Neuron (in vitro differentiated cells): ENCODE data around the gene PUDP.

Source experiments
- H2AFZ ChIP-seq: one replicate; pipeline ENCODE4 v1.6.1; 2013; ENCODE audit warnings: low read depth, mild to moderate bottlenecking, inconsistent platforms, low read length, moderate library complexity
- H3K27me3 ChIP-seq: one replicate; pipeline ENCODE4 v1.6.1; 2013; ENCODE audit warnings: low read length; ENCODE audit not compliant: insufficient read depth
- H3K36me3 ChIP-seq: one replicate; pipeline ENCODE4 v1.6.1; 2013; ENCODE audit warnings: low read length; ENCODE audit not compliant: insufficient read depth
- H3K4me1 ChIP-seq: one replicate; pipeline ENCODE4 v1.6.1; 2013; ENCODE audit warnings: low read length; ENCODE audit not compliant: insufficient read depth
- H3K4me3 ChIP-seq: 2 replicates; pipeline ENCODE4 v1.5.1; 2013; ENCODE audit warnings: mild to moderate bottlenecking, low read length, moderate library complexity
- H3K9me3 ChIP-seq: one replicate; pipeline ENCODE4 v1.6.1; 2013; ENCODE audit warnings: low read length

PUDP gene

DNA sequence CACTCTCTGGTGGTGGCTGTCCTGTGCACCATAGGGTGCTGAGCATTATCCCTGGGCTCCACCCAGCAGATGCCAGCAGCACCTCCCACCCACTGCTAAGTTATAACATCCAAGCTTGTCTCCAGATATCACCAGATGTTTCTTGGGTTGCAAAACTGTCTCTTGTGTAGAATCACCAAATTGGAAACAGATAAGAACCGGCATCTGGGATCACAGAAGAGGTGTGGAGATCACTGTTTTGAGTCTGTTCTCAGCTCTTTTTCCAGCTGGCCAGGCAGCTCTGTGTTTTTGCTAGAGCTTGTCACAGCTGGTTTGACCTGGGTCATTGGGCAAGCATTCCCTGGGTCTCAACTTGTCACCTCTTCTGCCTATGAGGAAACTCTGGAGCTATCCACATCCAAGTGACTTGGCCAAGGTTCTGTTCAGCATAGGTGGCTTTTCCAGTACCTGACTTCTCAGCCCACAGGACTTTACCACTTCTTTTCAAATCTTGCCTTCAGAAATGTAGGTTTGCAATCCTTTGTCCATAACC lies 15.3 kb upstream of the PUDP start:
- Histone ChIP-seq H3K27me3 (no peaks in the 10 kb centered on the region), H3K9me3 (no peaks in the 10 kb centered on the region), H2AFZ (no peak overlapping the region), H3K4me1 (peaks cover 2% of the 10 kb centered on the region), H3K4me3 (no peak overlapping the region), H3K36me3 (no peaks in the 10 kb centered on the region)

- Histone ChIP-seq H3K36me3 (no peaks in the 10 kb centered on the region), H3K4me1 (peaks cover 2% of the 10 kb centered on the region), H3K4me3 (no peak overlapping the region), H3K9me3 (no peaks in the 10 kb centered on the region), H3K27me3 (no peaks in the 10 kb centered on the region), H2AFZ (no peak overlapping the region)
Observed at GRCh38 chrX:7159149-7159861, 11.4 kb upstream of the PUDP start.

DNA sequence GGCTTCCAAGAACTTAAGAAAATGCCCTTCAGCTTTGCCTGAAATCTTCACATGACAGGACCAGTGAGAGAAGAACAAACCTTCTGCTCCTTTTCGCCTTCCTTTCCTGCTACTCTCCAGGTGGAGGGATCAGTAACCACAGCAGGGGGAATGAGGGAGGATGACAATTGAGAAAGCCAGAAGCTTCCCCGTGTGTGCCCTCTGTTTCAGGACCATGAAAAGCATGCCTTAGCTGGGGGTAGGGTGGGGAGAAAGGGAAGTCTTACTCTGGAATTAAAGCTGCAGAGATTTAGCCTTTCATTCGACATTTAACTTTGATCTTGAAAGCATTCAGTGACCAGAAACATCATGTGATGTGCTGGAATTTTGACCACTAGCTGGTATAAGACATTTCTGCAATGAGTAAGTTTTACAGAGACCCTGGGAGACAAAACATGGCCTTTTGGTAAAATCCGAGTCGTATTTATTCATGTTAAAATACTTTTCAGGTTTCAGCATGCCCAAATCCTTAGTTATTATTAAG lies 10.6 kb upstream of the PUDP start:
- Histone ChIP-seq H3K36me3 (no peaks in the 10 kb centered on the region), H3K4me1 (peaks cover 9% of the 10 kb centered on the region), H3K27me3 (no peaks in the 10 kb centered on the region), H3K9me3 (no peaks in the 10 kb centered on the region), H2AFZ (no peak overlapping the region), H3K4me3 (no peak overlapping the region)

DNA sequence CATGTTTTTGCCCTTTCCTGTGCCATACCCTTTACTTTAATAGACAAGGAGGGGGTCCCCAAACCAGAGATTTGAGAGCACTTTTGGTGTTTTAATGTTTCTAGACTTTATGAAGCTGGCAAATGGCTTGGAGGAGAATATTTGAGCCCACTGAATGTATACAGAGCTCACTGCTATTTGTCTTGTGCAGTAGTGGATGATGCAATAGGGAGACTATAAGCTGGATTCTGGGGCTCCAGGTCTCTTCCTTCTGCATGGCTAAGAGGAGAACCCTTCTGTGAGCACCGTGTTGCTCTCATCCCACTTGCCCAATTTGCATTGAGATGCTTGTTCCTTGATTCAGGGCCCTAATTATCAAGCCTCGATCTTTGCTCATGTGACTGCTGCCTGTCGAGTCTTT lies 8.9 kb upstream of the PUDP start:
- H3K9me3 ChIP-seq, result no peaks in the 10 kb centered on the region
- H3K4me3 ChIP-seq, result no peak overlapping the region
- no peaks in the 10 kb centered on the region for H3K36me3 ChIP-seq
- peaks cover 9% of the 10 kb centered on the region for H3K4me1 ChIP-seq
- no peak overlapping the region for H2AFZ ChIP-seq
- H3K27me3 ChIP-seq, result no peaks in the 10 kb centered on the region

DNA sequence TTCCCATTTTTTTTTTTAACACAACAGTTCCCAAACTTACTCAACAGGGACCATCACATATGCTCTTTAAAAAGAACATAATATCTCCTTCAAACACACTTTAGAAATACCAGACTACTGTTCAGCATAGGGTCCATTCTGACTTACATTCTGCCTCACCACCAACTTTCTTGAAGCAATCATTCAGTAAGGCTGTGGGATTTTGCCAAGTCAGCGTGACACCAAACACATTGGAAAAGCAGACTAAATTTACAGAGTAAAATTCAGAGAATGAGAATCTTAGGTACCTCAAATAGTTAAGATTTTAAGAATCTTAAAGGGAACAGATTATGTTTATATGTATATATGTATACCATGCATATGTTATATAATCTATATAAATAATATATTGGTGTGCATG lies 7.2 kb upstream of the PUDP start:
- no peaks in the 10 kb centered on the region for H3K27me3 ChIP-seq
- no peak overlapping the region for H2AFZ ChIP-seq
- H3K9me3 ChIP-seq, result no peaks in the 10 kb centered on the region
- H3K36me3 ChIP-seq, result no peaks in the 10 kb centered on the region
- peaks cover 9% of the 10 kb centered on the region for H3K4me1 ChIP-seq
- H3K4me3 ChIP-seq, result no peak overlapping the region

DNA sequence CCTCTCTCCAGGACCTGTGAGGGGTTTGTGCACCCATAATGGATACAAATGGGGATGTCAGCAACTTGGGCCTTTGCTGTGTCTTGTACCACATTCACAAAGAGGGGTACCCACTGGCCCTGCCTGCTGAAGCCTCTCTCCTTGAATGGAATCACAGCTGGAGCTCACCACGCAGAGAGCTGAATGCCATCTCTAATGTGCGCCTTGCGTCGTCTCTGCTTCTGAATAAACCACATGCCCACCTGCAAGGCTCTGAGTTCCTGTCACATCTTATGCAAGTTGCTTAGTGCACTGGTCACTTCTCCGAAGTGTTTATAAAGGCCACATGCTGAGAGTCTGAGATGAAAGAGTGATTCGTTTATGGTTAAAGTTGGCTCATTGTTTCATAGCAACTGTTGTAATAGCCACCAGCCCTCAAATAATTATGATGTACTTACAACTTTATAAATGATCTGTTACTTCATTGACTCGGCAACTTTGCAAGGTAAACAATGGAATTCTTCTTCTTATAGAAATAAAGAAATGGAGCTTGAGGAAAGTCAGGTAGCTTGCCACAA lies 6.2 kb upstream of the PUDP start:
- Histone ChIP-seq H3K4me3 (no peak overlapping the region), H3K36me3 (no peaks in the 10 kb centered on the region), H3K9me3 (no peaks in the 10 kb centered on the region), H3K27me3 (no peaks in the 10 kb centered on the region), H2AFZ (no peak overlapping the region), H3K4me1 (peaks cover 8% of the 10 kb centered on the region)

GRCh38 chrX:7153231-7153630 lies 5.3 kb upstream of the PUDP start:
- Histone ChIP-seq H3K4me3 (no peak overlapping the region), H3K36me3 (no peaks in the 10 kb centered on the region), H3K27me3 (no peaks in the 10 kb centered on the region), H3K9me3 (no peaks in the 10 kb centered on the region), H2AFZ (no peak overlapping the region), H3K4me1 (peaks cover 7% of the 10 kb centered on the region)

- H3K4me1 ChIP-seq, result peaks cover 7% of the 10 kb centered on the region
- no peak overlapping the region for H3K4me3 ChIP-seq
- no peaks in the 10 kb centered on the region for H3K36me3 ChIP-seq
- no peaks in the 10 kb centered on the region for H3K27me3 ChIP-seq
- no peak overlapping the region for H2AFZ ChIP-seq
- H3K9me3 ChIP-seq, result no peaks in the 10 kb centered on the region
Observed at GRCh38 chrX:7149411-7149810, 1.5 kb upstream of the PUDP start.

DNA sequence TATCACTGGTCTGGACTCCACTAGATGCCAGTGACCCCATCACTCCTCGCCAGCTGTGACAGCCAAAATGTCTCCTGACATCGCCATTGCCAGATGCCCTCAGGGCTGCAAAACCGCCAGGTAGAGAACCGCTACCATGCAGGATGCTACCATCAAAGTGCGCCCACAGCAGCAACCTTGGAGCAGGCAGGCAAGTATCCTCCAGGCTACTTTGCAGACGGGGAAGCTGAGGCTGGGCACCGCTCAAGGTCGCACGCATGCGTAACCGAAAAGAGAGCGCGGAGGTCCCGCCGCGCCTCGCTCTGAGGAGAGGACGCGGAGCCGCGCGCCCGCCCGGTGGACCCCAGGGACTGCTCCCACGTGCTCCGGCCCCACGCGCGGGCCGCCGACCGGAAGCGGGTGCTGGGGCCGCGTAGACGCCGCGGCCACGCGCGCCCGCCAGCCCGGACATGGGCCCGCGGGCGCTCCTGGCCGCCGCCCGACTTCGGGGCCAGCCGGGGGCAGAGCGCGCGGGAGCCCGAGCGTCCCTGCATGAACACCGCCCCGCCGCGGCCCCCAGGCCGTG lies 458 bp downstream of the PUDP start, which contains the start of gene STS:
STS (plus strand) TSS at position 300 of the 565 bp plus-strand sequence. CDS start 105,488 bp downstream, outside the sequence.
- Histone ChIP-seq H3K4me3 (peak within 1 kb of the TSS; percentile 83), H2AFZ (peak within 1 kb of the TSS; percentile 48), H3K36me3 (no peaks in the 10 kb centered on the region), H3K27me3 (no peaks in the 10 kb centered on the region), H3K4me1 (no peaks in the 10 kb centered on the region), H3K9me3 (no peaks in the 10 kb centered on the region)

- H3K27me3 ChIP-seq, result no peaks in the 10 kb centered on the region
- no peak overlapping the region for H2AFZ ChIP-seq
- H3K4me3 ChIP-seq, result peak overlapping the region; percentile 83
- no peaks in the 10 kb centered on the region for H3K9me3 ChIP-seq
- H3K36me3 ChIP-seq, result no peaks in the 10 kb centered on the region
- H3K4me1 ChIP-seq, result no peaks in the 10 kb centered on the region
Observed at GRCh38 chrX:7146703-7147412, 1.1 kb downstream of the PUDP start.

DNA sequence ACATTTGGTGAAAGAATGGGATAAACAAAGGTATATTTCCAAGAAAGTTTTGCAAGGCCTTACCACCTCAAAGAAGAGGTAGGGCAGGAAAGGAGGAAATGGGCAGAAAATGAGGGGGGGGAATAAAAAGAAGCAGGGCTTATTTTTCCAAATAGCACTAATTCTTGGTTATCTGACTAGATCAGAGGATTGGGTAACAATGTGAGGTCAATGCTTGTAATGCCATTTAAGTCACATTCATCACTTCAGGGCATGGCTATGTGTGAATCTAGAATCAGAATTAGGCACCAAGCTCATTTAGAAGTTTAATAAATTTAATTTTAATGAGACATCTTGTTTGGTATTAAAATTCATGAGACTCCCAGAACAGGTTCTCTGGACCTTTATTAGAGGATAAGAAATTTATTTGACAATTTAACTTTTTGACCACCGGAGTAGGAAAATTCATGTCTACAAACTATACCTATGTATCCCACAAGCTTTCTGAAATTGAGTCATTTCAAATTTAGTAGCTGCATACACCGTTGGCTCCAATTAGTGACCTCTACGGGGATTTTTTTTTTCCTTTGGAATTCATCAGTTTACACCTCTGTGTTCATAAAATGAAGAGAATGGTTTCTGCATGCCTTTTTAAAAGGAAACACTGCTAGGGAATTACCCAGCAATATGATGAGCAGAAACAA lies 1.8 kb downstream of the PUDP start:
- H3K9me3 ChIP-seq, result no peaks in the 10 kb centered on the region
- H3K36me3 ChIP-seq, result no peaks in the 10 kb centered on the region
- no peaks in the 10 kb centered on the region for H3K27me3 ChIP-seq
- H2AFZ ChIP-seq, result no peak overlapping the region
- H3K4me3 ChIP-seq, result no peak overlapping the region
- H3K4me1 ChIP-seq, result no peaks in the 10 kb centered on the region

DNA sequence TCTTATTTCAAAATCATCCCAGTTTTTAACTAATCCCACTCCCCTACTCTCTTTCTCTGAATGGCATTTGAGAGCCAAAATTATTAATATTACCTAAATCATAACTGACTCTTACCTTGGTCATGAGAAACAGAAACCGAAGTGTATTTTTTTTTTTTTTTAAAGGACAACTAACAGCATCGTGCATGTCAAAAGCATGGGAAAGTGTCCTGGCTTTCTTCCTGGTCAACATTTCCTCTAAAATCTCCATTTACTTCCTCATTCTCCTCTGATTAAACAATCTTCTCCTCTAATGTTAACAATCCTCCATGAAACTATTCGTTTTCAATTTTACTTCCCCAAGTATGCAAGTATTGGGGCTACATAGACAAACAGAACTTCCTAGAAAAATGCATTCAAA lies 2.5 kb downstream of the PUDP start:
- no peak overlapping the region for H2AFZ ChIP-seq
- no peaks in the 10 kb centered on the region for H3K4me1 ChIP-seq
- no peaks in the 10 kb centered on the region for H3K36me3 ChIP-seq
- H3K9me3 ChIP-seq, result no peaks in the 10 kb centered on the region
- no peaks in the 10 kb centered on the region for H3K27me3 ChIP-seq
- H3K4me3 ChIP-seq, result no peak overlapping the region
